HG03571 (cell line): ENCODE data around the gene TFEB.

ENCODE experiments used
- ATAC-seq: cut with Tn5 transposase; IDR thresholded peaks from one replicate; pipeline ENCODE4 v1.9.1; 2021; ENCODE audit not compliant: unreplicated experiment

The TFEB gene

DNA sequence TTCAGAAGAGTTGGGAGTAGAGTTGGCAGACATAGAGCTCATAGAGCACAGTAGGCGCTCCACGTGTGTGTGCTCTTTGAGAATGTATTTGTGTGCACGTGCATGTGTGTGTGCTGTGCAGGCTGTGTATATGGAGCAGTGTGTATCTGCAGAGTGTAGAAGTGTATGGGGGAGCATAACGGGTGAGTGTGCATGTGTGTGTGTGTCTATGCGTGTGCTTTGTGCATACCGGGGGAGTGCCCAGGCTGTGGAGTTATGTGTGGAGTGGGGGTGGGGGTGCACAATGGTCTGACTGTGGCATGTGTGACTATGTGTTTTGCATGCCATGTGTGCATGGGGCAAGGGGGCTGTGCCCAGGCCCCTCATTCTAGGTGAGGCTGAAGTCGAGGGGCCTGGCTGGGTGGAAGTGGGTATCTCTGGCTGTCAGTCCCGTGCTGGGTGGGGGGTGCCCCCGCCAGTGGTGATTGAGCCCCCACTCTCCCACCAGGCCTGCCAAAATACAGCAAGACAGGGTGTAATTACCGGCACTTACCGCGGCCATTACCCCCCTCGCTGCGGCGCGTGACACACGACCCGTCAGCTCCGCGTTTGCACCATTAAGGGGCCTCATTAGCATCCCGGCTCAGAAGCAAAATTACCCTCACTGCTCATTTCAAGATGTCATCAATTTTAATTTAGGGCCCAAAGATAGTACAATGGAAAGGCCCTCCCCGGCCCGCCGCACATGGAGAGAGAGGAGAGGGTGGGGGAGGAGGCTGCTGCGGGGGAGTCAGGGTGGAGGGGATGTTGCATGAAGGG is 58.1 kb downstream of the TFEB start:
- no peak for ATAC-seq

DNA sequence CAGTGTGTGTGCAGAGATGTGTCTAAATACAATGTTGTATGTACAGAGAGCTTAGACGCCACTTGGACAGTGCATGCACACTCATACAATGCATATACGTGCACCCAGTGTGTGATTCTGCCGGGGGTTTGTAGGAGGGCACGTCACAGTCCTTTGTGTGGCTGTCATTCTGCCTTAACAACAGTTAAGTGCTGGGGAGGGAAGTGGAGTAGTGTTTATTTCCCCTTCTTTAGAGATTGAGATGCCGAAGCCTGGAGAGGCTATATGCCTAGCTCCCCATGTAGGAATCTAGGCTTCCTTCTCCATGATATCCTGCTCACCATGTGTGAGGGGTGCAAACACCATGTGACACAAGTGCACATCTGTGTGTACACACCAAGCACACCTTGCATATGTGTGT is 59.0 kb downstream of the TFEB start:
- no peak for ATAC-seq

DNA sequence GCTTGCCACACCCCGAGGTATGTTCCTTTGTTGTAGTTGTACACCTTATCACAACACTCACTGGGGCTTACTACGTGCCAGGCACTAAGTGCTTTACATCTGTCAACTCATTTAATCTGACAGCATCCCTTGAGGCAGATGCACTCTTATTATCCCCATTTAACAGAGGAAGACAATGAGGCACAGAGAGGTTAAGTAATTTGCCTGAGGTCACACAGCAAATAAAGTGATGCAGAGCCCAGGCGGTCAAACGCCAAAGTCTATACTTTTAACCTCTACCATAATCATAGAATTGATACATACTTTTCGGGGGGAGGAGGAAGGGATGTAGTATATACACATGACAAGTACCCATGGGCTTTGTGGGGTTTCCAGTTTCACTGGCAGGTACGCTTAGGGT is 59.4 kb downstream of the TFEB start:
- ATAC-seq, result no peak

DNA sequence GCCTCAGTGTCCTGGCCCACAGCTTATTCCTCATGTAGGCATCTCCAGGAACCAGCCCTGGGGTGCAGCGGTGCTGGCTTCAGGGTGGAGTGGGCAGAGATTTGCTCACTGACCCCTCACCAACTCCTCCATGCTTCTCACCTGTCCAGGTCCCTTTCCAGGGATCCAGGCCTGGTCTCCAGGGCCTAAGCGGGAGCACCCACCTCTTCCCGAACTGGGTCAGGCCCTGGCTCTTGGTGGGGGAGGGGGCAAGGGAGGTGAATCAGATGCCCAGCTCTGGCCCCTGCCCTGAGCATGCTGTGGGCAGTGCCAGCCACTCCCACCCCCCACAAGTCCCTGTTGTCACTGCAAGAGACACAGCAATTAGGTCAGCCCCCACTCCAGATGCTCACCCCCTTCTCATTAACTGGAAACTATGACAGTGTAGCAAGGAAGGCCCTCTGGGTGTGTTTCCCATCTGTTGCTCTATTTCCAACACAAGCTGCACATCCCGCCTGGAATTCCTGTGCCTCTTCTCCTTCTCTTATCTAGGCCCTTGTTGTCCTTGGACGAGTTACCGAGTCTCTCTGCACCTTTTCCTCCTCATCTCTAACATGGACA is 60.1 kb downstream of the TFEB start:
- no peak for ATAC-seq

DNA sequence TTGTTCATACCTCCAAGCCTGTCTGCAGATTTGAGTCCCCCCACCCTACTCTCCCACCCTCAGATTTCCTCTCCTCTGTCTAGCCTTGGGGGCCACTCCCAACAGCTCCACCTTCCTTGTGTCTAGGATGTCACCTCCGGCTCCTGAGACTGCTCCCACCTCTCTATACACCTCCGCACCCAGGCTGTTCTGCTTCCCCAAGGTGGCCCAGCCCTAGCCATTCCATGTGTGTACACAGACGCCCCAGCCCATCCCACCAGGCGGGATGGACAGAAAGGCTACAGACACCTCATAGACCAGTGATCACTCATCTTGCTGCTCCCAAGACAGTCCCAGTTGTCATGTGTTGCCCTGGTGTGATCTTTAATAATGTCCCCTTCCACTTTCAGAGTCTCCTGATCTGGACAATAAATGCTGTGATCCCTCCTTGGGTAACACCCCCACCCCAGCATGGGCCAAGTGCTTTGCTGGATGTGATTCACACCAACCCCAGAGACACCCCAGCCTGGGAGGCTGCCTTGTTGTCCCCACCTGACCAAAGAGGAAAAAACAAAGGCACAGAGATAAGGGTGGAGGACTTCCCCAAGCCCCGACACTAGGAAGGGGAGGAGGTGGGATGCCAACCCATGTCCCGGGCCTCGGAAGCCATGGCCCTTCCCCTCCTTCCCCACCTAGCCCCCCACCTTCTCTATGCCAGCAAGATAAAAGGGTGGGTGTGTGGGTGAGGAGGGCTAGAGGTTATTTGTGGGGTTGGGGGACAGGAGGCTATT is 61.0 kb downstream of the TFEB start:
- no peak for ATAC-seq

DNA sequence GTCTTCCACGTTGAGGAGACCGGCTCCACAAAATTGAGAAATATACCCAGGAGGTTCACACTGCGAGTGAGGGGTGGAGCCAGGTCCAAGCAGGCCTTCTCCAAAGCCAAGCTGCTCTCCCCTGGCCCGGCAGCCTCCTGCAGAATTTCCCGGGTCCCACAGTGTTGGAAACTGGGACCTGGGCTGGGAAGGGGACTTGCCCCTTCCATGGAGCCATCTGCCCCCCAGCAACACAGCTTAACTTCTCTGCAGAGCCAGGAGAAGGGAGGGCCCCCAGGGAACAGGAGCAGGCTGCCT is 61.8 kb downstream of the TFEB start:
- no peak for ATAC-seq

DNA sequence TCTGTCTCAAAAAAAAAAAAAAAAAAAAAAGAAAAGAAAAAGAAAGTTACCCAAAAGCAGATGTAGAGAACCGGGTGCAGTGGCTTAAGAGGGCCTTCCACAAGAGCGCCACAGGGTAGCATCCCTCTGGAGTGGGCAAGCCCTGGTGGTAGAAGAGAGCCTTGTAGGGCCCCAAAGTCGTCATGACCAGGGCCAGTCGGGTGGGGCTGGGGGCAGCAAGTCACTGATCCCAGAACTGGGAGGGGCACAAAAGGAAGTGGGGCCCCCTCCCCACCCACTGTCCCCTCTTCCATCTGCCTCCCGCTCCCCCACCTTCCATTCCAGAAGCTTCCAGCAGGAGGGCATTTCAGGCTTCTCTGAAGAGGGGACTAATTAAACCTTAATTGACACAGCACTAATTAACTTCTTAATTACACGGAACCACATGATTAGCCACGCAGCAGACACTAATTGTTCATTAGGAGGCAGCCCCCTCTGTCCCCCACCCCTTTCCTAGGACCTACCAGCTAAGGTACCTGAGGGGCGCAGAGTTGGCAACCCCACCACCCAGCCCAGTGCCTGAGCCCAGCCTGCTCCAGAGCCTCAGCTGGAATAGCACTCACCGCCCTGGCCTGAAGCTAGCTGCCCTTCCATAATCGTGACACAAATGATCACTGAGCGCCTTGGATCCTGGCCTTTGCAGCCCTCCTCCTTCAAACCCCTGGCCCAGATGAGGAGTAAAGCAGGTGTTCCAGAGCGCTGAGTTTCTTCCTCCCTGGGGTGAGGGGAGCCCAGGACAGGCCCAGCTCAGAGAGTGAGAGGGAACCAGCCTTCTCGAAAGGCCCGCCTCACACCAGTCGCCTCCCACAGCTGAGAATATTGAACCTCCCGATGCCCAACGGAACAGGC is 62.3 kb downstream of the TFEB start:
- no peak for ATAC-seq

DNA sequence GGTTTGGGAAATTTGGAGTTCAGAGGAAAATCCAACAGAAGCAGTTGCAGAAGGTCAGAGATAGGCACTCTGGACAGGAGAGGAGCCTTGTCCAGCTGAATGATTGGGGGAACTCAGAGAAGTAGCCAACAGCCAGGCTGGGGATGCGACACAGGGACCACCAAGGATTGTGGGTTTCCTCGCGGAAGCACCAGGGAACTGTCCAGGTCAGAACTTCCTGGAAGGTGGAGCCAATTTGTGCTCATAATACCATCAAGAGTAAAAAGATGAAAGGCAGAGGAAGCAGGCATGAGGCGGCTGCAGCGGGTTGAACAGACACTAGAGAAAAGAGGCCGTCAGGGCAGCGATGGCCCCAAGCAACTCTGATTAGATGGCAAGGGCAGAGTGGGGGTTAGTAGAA is 63.4 kb downstream of the TFEB start:
- no peak for ATAC-seq

DNA sequence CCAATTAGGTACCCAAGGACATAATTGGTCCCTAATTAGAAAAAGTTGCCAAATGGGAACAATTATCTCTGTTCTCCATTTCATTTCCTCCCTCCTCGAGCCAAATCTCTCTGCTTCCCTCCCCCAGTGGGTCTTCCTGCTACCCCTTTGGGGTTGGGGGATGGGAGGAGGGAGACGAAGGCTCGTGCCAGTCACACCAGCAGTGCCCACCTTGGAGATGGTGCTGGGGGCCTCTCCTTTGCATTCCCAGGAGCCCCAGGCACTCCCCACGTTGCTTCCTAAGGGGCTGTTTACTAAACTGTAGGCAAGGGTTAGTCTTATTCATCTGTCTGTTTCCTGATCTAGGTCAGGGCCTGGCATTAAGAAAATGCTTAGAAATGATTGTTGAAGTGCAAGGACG is 64.0 kb downstream of the TFEB start:
- ATAC-seq, result no peak

DNA sequence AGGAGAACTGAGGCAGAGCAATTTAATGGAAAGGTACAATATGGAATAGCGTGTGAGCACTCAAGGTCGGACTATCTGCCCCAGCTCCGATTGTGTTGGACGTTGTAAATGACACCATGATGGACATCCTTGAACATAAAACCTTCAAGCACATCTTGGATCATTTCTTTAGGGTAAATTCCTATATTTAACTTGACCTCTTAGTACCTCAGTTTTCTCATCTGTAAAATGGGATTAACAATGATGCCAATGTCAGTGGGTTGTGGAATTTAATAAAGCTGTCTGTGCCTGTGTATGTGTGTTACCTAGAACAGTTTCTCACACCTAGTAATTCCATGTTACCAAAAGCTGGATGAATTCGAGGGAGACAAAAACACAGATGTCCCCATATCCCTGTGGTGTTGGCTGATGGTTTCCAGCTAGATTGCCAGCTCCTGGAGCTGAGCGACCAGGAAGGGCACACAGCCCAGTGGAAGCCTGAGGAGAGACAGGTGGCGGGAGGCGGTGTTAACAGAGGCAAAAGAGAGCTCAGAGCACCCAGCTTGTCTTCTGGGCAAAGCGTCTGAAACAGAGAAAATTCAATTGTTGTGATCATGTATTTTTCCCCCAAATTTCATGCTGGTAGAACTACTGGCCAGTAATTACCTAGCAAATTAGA is 64.6 kb downstream of the TFEB start:
- no peak for ATAC-seq

DNA sequence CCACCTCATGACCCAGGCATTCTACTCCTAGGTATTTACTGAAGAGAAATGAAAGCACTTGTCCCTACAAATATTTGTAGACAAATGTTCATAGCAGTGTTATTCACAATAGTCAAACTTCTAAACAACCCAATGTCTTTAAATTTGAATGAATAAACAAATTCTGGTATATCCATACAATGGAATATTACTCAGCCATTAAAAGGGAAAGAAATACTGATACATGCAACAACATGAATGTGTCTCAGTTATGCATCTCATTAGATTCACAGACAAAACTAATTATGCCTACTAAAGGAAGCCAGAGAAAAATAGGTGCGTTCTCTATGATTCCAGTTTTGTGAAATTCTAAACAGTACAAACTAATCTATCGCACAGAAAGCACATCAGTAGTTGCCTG is 66.4 kb downstream of the TFEB start:
- ATAC-seq, result no peak

DNA sequence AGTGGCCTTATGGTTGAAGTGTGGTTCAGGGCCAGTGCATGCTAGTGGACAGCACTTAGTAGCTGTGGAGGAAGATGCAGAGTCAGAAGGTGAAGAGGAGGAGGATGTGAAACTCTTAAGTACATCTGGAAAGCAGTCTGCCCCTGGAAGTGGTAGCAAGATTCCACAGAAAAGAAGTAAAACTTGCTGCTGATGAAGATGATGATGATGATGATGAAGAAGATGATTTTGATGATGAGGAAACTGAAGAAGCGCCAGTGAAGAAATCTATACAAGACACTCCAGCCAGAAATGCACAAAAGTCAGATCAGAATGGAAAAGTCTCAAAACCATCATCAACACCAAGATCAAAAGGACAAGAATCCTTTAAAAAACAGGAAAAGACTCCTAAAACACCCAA is 68.2 kb downstream of the TFEB start:
- ATAC-seq, result no peak

DNA sequence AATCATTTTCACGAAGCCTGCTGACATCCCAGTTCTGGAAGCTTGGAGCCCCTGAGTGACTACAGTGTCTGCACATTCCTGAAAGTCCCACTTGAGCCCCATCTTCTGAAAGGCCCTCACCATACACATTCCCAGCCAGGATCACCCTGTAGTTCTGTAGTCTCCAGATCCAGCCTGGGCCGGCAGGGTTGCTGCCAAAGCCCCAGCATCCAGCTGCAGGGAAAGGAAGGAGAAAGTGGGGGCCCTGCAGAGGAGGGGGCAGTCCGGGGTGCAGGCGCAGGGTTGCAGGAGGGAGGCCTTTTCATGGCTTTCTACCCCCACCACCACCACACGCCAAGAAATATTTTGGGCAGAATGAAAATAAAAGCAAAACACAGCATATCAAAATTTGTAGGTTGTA is 71.1 kb downstream of the TFEB start:
- ATAC-seq, result no peak

DNA sequence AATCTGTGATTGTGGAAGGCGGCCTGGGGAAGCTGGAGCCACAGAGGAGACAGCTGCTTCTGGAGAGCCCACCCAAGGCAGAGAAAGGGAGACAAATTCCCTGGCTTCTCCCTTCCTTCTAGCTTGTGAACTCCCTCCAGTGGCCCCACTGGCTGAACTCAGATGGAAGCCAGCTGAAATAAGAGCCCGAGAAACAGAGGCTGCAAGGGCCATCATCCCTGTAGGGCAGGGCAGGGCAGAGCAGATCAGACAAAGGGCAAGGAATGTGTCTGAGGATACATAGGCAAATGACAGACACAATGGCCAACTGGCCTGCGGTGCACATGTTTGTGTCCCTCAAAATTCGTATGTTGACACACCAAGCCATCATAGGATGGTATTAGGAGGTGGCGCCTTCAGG is 71.8 kb downstream of the TFEB start:
- ATAC-seq, result no peak

DNA sequence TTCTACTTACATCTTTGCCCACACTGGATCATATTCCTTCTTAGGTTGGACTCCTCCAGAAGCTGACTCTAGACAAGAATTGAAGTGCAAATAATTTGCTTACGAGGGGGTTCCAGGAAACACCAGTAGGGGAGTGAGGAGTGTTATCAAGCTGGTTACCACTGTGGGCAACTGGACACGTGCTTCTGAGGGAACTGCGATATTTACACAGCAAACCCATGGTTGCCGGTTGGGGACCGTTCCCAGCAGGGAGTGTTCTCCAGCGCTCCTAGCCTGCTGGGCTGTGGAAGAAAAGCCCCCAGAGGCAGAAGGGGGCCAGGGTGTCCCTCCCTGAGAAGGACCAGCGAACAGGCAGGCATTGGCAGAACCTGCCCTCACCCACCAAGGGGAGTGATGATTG is 75.5 kb downstream of the TFEB start:
- no peak for ATAC-seq

DNA sequence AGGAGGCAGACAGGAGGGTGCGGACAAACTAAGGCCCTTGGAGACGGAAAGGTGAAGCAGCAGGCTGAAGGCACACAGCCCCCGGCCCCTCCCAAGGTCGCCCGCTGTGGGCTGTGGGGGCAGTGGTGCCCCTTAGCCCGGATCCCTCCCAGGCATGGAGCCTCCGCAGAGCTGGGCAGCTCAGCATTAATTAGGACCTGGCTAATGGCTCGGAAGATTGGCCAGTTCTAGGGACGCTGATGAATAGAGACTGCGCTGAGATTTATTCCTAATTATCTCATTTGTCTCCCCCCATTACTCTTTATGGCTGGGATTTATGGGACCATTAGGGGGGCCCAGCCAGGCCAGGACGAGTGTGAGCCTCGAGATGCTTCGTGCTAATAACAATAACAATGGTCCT is 76.8 kb downstream of the TFEB start:
- ATAC-seq, result no peak

DNA sequence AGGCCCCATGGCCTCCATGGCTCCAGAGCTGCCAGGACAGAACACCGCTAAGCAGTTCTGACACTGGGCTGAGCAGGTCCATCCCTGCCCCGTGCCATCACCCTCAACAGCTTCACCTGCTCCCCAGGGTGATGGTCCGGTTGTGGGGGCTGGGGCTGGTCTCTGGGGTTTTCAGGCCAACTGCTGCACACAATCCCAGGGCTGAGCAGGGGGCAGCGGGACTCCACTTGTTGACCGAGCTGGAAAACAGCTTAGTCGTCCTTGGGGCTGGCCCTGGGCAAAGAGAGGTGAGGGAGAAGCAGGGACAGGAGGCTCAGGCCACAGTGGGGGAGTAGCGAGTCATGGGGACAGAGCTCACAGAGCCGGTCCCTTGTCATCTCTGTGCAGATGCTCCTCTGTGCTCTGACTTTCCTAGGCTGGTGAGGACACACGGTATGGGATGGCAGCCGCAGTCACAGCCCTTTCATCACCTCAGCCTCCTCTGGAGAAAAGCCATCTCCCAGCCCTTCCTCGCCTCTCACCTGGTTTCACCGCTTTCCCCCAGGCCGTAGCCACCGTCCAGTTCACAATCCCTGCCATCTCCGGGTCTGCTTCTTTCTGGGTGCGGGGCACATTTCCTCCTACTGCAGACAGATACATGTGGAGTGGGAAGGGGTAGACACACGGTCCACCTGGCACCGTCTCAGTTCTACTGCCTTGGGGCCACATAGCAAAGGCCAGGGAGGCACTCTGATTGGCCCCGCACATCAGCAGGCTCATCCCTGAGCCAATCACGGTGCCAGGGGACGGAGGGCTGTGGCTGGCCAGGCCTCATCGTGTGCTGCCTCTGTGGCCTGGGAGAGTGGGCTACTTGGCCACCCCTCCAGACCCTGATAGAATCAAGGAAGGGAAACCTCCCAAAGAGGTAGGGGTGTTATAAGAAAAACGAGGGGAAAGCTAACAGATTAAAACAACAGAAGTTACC is 78.0 kb downstream of the TFEB start:
- ATAC-seq, result no peak

DNA sequence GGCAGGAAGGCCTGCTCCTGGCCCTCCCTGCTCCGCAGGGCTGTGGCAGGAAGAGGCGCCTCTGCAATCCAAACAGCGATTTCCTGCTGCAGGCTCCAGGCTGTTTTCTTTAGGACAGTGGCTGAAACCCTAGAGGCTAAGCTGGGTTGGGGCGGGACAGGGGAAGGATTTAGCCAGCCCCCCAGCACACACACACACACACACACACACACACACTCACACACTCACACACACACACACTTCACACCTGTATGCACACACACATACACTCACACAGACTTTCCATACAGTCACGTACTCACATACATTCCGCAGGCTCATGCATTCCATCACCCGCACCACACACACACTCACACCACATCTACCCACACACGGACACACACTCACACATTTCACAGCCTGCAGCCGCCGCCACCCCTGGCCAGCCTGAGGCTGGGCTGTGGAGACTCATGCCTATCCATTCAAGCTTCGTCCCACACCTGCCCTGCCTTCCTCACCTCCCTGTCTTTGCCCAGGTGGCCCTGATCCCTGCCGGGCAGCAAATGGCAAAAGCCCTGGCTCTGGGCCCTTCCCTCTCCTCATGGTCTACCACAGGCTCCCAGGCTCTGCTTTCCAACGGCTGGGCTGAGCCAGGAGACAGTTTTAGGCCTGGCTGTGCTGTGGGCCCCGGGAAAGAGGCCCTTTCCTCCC is 79.3 kb downstream of the TFEB start:
- no peak for ATAC-seq

DNA sequence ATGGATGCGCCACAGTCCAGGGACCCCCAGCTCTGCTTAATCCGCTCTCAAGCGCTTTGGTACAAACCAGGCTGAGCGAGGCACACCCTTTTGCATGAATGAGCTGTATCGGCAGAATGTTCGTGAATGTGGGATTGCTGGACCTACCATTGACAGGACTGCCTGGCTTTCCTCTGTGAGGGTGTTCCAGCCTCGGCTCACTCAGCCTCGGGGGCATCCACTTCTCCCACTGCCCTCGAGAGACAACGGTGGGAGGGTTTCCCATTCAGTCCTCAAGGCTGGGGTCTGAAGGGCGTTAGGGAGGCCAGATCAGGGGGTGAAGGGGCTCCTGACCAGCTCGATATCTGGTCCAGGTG is 79.8 kb downstream of the TFEB start:
- ATAC-seq, result no peak
